K562 (cell line): ENCODE measurements around the gene GNPAT. TPM values are rescaled to one million over a fixed set of nuclear protein-coding genes. Genes with fewer than 3 reads are reported as not detected.
A peak's percentile ranks its signal among the peaks of the same experiment; 100 is the strongest.

Experiments used
- CREBBP ChIP-seq: IDR thresholded peaks from one replicate; pipeline ENCODE4 v1.6.1; 2012; ENCODE audit warnings: low read depth, mild to moderate bottlenecking, control low read depth, inconsistent platforms, low read length
- MGA ChIP-seq: fragments of 450-650 bp; IDR thresholded peaks from 2 replicates; pipeline ENCODE4 v1.6.1; 2016; ENCODE audit warnings: mild to moderate bottlenecking, moderate library complexity
- MYC ChIP-seq, 2 experiments: fragments of 250-450 bp in 1 of 2; sonication (Bioruptor Pico) in 1 of 2; IDR thresholded peaks; 2 replicates each; pipeline versions ENCODE4 v1.5.1 to v1.6.1; 2012 to 2021; ENCODE audit warnings: low read depth in 2 of 2, borderline replicate concordance in 1 of 2, improper control_type of control experiment in 1 of 2, low read length in 1 of 2, mild to moderate bottlenecking in 1 of 2, moderate library complexity in 1 of 2
- SIN3A ChIP-seq, 2 experiments: fragments of 150-350 bp in 1 of 2; IDR thresholded peaks; 2 replicates each; pipeline ENCODE4 v1.6.1; 2011 to 2016; ENCODE audit warnings: borderline replicate concordance in 2 of 2, low read depth in 2 of 2, low read length in 2 of 2, mild to moderate bottlenecking in 2 of 2, moderate library complexity in 2 of 2; ENCODE audit not compliant: control insufficient read depth in 1 of 2
- SRF ChIP-seq, 2 experiments: fragments of 250-450, 450-650 bp in 1 of 2; sonication (Bioruptor Pico) in 1 of 2; sonication (generic) in 1 of 2; formaldehyde crosslinking; IDR thresholded peaks; 2 replicates each; pipeline versions ENCODE4 v1.5.0 to v1.5.1; 2020 to 2022; ENCODE audit warnings: mild to moderate bottlenecking in 1 of 2, missing genetic modification reagents in 1 of 2
- polyA plus RNA-seq, 8 experiments: library from polyadenylated mRNA; depleted of rRNA in 4 of 8; stranded (reverse) in 5 of 8; unstranded in 3 of 8; fragments of >200 nt; fragmentation: Nextera tagmentation in 2 of 8; fragmentation: Illumina TruSeq in 1 of 8; extraction: Ambion mirVana in 2 of 8; extraction: Trizol in 1 of 8; gene quantifications; 2 replicates each; pipeline versions ENCODE4 v1.2.1 to v1.2.3, GENCODE V29; 2011 to 2014; ENCODE audit warnings: inconsistent platforms in 1 of 8, missing spikeins in 1 of 8
- total RNA-seq, 7 experiments: library from RNA; depleted of rRNA in 6 of 7; stranded (reverse); fragments of >200 nt in 6 of 7; fragmentation: Illumina TruSeq in 2 of 7; extraction: Trizol in 2 of 7; gene quantifications; 2 replicates each; pipeline versions ENCODE4 v1.2.1 to v1.2.3, GENCODE V29; 2011 to 2021; ENCODE audit warnings: low replicate concordance in 1 of 7
- TF ChIP-seq, protein P1 (sequence below): fragments of 250-450 bp; sonication (Bioruptor Pico); IDR thresholded peaks from 2 replicates; pipeline ENCODE4 v1.4.0; 2020; ENCODE audit warnings: mild to moderate bottlenecking, moderate library complexity, borderline replicate concordance
- TF ChIP-seq, protein P2 (sequence below): fragments of 450-650 bp; IDR thresholded peaks from 2 replicates; pipeline ENCODE4 v1.6.1; 2016; ENCODE audit warnings: mild to moderate bottlenecking

Gene GNPAT
- total and polyA plus RNA-seq, 9 of the 15 experiments (the other 6 are each of a cell fraction or from before 2014, with no cell fraction given) = 32.1 to 68.8 (median 50.7) TPM

DNA sequence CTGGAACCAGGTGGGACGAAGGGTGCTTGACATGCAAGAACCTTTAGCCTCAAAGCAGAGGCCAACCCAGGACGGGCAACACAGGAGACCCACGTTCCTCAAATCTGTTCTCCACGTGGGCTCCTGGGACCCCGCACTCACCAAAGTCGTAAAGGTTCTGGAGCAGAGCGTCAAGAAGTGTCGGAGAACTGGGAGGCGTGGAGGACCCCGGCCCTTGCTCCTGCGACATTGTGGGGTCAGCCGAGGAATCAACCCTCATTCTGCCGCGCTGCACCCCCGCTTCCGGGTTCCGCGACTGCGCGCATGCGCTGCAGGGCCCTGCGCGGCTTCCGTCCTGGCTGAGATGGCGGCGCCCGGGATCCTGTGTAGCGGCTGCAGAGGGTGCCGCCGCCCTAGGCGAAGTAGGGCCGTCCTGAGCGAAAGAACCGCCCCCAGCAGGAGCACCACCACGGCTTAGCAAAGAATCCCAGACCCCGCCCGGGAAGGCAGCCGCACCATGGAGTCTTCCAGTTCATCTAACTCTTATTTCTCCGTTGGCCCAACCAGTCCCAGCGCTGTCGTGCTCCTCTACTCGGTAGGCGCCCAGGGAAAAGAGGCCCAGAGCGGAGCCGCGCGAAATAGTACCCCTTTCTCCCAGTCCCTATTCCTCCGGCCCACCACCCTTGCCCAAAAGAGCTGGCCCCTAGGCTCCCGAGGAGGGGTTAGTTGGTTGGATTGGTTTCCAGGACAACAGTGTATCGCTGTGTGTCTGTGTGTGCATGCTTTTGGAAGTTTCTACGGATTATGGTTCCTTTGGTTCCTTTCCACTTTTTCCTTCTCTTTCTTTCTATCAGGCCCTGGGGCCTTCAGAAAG lies at the start of gene GNPAT (continued):
- TF ChIP-seq MGA (peak; percentile 89), CREBBP (no peak), MYC (IDR thresholded peaks at IDR 0.05; ENCODE audit: low read depth, low read length) (peak; percentile 84), MYC (CRISPR knock-in tag; IDR thresholded peaks at IDR 0.05; ENCODE audit: borderline replicate concordance, low read depth) (0 out of 2 replicates have a peak, but pooled peaks have one; percentile 73), SRF (CRISPR knock-in tag; IDR thresholded peaks at IDR 0.05) (peak in 1 of 2 experiments; percentile 86; a peak in 2 of 4 replicates), SIN3A (IDR thresholded peaks at IDR 0.05; ENCODE audit: borderline replicate concordance in 2 of 2, control insufficient read depth in 1 of 2, low read depth in 2 of 2, low read length in 2 of 2) (peak in 1 of 2 experiments; percentile 88; a peak in 2 of 4 replicates)
- TF ChIP-seq, protein P1, sequence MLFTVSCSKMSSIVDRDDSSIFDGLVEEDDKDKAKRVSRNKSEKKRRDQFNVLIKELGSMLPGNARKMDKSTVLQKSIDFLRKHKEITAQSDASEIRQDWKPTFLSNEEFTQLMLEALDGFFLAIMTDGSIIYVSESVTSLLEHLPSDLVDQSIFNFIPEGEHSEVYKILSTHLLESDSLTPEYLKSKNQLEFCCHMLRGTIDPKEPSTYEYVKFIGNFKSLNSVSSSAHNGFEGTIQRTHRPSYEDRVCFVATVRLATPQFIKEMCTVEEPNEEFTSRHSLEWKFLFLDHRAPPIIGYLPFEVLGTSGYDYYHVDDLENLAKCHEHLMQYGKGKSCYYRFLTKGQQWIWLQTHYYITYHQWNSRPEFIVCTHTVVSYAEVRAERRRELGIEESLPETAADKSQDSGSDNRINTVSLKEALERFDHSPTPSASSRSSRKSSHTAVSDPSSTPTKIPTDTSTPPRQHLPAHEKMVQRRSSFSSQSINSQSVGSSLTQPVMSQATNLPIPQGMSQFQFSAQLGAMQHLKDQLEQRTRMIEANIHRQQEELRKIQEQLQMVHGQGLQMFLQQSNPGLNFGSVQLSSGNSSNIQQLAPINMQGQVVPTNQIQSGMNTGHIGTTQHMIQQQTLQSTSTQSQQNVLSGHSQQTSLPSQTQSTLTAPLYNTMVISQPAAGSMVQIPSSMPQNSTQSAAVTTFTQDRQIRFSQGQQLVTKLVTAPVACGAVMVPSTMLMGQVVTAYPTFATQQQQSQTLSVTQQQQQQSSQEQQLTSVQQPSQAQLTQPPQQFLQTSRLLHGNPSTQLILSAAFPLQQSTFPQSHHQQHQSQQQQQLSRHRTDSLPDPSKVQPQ (CRISPR knock-in tag) = no peak
- TF ChIP-seq, protein P2, sequence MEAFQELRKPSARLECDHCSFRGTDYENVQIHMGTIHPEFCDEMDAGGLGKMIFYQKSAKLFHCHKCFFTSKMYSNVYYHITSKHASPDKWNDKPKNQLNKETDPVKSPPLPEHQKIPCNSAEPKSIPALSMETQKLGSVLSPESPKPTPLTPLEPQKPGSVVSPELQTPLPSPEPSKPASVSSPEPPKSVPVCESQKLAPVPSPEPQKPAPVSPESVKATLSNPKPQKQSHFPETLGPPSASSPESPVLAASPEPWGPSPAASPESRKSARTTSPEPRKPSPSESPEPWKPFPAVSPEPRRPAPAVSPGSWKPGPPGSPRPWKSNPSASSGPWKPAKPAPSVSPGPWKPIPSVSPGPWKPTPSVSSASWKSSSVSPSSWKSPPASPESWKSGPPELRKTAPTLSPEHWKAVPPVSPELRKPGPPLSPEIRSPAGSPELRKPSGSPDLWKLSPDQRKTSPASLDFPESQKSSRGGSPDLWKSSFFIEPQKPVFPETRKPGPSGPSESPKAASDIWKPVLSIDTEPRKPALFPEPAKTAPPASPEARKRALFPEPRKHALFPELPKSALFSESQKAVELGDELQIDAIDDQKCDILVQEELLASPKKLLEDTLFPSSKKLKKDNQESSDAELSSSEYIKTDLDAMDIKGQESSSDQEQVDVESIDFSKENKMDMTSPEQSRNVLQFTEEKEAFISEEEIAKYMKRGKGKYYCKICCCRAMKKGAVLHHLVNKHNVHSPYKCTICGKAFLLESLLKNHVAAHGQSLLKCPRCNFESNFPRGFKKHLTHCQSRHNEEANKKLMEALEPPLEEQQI = no peak
